ENCODE measurements around the gene ENOX1. TPM values are rescaled to one million over a fixed set of nuclear protein-coding genes. Genes with fewer than 3 reads are reported as not detected.
A peak's percentile ranks its signal among the peaks of the same experiment; 100 is the strongest.

The ENOX1 gene
- total RNA-seq, 2 donors from 2014 or later = 0.14 to 11.7 TPM

DNA sequence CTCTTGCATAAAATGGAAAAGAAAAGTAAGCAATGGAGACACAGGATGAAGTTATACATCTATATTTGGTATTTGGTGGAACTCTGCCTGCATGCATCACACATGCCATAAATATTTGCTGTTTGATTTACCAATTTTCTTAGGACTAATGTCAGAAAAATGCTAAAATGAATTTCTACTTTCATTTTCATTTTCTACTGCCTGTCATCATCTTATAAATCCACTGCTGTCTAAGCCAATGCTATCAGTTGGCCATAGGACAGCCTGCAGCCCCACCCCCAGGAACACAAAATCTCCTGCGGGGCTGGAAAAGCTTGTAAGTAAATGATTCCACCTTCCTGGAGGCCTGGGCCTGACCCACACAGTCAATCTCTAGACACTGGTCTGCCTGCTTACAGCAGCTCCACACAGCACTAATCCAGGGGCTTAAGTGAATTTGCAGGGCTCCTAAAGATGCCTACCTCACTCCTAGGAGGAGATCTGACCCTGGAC, 122.0 kb downstream of the ENOX1 start:
- Mint-ChIP-seq H3K27ac (no peak overlapping the region), H3K27me3 (no peaks in the 10 kb centered on the region)
- DNase-seq (ENCODE audit: low spot score) = no peak

DNA sequence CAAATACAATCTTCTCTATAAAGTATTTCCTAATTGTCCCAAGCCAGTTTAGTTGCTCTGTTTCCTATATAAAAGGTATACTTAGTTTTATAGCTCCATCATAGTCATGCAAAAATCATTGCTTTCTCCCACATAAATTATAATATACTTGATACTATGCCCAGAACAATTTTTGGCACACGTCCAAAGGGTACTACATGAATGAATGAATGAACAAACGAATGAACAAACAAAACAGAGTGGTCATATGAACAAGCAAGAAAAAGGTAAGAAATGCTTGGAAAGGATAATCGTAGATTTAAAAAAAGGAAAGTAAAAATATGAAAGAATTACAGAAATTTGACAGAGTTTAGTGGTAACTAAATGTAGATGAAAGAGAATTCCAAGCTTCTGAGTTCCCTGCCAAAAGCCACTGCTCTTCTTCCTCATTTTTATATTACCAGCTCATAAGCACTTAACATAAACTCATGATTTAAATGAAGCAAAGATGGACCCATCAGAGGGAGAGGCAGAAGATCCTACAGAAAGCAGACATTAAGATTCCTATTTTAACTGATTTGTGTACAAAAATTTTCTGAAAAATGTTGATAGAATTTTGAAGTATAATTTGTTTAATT, 123.2 kb downstream of the ENOX1 start:
- Mint-ChIP-seq H3K27me3 (peaks cover 4% of the 10 kb centered on the region in 2 donors), H3K36me3 (no peaks in the 10 kb centered on the region), H3K9me3 (no peaks in the 10 kb centered on the region), H3K27ac (no peak overlapping the region), H3K4me3 (no peak overlapping the region), H3K4me1 (ENCODE audit: low read depth in 2 of 2) (no peaks in the 10 kb centered on the region)
- no peak for DNase-seq (ENCODE audit: low spot score)
- no peak for ATAC-seq

More for the DNA sequence above, 122.0 kb downstream of the ENOX1 start:
- Mint-ChIP-seq H3K9me3 (no peaks in the 10 kb centered on the region), H3K4me1 (ENCODE audit: low read depth in 2 of 2) (no peaks in the 10 kb centered on the region), H3K4me3 (no peak overlapping the region), H3K36me3 (no peaks in the 10 kb centered on the region)
- peak in 1 of 2 donors; percentile 52 for ATAC-seq

DNA sequence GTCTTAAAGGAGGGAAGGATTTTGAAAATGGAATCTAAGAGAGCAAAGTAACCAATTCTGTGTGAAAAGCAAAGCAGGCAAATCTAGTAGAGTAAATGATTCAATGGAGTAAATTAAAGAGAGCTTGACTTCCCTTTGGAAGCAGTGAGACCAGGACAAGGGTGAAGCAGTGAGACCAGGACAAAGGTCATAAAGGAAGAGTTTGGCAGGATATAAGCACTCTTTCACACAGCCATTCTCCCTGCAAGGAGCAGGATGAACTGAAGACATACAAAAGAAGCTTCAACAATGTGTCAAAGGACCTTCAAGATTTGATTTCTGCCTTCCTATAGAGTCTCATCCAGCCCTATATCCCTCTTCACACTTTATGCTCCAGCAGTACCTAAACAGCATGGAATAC, 123.8 kb downstream of the ENOX1 start:
- H3K27me3 Mint-ChIP-seq = peaks cover 7% of the 10 kb centered on the region in 2 donors
- no peaks in the 10 kb centered on the region for H3K4me1 Mint-ChIP-seq (ENCODE audit: low read depth in 2 of 2)
- DNase-seq (ENCODE audit: low spot score) = no peak
- H3K4me3 Mint-ChIP-seq = no peak overlapping the region
- no peaks in the 10 kb centered on the region for H3K9me3 Mint-ChIP-seq
- H3K36me3 Mint-ChIP-seq = no peaks in the 10 kb centered on the region
- no peak overlapping the region for H3K27ac Mint-ChIP-seq
- peak in 1 of 2 donors; percentile 43 for ATAC-seq

DNA sequence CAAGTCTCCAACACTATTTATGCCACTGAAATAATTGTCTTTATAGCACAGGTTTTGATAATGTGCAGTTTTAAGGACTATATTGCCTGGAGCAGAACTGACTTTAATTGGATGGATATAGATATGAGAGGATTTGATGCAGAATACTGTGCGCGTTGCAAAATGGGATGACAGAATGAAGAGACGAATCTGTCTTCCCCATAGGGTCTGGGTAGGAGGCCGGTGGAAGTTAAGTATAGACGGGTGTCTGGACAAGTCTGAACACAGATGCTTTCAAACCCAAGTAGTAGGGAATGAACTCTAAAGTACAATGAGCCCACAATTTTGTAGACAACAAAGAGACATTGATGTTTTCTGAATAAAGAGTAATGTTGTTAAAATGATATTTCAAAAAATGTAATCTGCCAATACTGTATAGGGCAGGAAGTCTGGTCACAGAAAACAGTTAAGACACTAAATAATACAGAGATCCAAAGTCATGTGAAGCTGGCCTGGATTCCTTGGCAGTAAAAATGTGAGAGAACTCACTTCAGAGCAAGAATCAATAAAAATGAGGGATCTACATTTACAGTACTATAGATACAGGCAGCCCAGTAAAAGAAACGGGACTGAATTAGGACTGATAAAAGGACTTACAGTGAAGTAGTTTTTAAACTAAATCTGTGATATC, 125.5 kb downstream of the ENOX1 start:
- no peaks in the 10 kb centered on the region for H3K9me3 Mint-ChIP-seq
- no peaks in the 10 kb centered on the region for H3K4me1 Mint-ChIP-seq (ENCODE audit: low read depth in 2 of 2)
- H3K36me3 Mint-ChIP-seq = no peaks in the 10 kb centered on the region
- DNase-seq (ENCODE audit: low spot score) (no peak), ATAC-seq (no peak)
- no peak overlapping the region for H3K4me3 Mint-ChIP-seq
- peaks cover 7% of the 10 kb centered on the region in 2 donors for H3K27me3 Mint-ChIP-seq
- H3K27ac Mint-ChIP-seq = no peak overlapping the region

DNA sequence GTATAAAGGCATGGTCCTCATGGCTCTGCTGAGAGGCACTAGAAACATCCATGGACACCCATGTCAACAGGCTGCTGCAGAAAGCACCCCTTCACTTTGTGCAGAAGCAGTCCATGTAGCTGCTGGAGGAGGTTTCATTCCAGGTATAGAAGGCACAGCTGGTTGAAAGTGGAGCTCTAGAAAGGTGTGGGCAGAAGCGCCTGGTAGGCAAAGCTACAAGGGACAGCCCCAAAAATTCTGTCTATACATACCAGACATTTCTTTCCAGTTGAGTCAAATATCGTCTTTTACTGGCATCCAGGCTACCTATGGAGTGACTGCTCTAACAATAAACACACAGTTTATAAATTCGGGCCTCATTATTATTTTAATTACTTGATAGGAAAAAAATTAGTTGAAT, 129.3 kb downstream of the ENOX1 start:
- no peak overlapping the region for H3K27ac Mint-ChIP-seq
- DNase-seq (ENCODE audit: low spot score) (no peak), ATAC-seq (peak in 1 of 2 donors; percentile 36)
- H3K27me3 Mint-ChIP-seq = peaks cover 7 to 19% of the 10 kb centered on the region in 2 donors
- H3K4me3 Mint-ChIP-seq = no peak overlapping the region
- no peaks in the 10 kb centered on the region for H3K9me3 Mint-ChIP-seq
- no peaks in the 10 kb centered on the region for H3K36me3 Mint-ChIP-seq
- no peaks in the 10 kb centered on the region for H3K4me1 Mint-ChIP-seq (ENCODE audit: low read depth in 2 of 2)

DNA sequence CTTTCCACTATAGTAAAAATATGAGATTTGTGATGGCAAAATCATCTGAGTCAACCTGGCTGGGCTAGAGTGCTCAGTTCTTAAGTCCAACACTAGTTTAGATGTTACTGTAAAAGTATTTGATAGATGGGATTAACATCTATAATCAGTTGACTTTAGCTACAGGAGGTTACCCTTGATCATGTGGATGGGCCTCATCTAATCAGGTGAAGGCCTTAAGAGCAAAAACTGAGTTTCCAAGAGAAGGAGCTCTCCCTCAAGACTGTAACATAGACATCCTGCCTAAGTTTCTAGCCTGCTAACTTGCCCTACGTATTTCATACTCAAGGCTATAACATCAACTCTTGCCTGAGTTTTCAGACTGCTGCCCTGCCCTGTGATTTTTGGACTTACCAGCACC, 132.8 kb downstream of the ENOX1 start:
- Mint-ChIP-seq H3K36me3 (no peaks in the 10 kb centered on the region), H3K9me3 (no peaks in the 10 kb centered on the region)

DNA sequence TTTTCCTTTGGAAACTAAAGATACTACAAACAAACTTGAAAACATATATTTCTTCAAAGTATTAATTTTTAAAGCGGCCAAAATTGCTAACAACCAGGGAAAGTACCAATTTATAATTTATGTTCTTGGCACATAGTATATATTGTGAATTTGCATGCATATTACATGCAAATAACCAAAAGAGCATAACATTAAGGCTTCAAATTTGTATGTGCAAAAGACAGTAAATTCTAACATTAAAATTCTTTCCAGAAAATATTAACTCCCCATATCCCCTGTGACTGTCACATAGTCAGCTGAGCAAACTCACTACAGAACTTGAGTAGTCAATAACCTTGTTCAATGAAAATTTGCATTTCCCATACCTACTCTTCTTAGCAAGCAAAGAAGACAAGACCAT, 133.4 kb downstream of the ENOX1 start:
- DNase-seq (ENCODE audit: low spot score) = no peak
- no peaks in the 10 kb centered on the region for H3K36me3 Mint-ChIP-seq
- H3K4me1 Mint-ChIP-seq (ENCODE audit: low read depth in 2 of 2) = no peaks in the 10 kb centered on the region
- no peak overlapping the region for H3K4me3 Mint-ChIP-seq
- no peak for ATAC-seq
- H3K27me3 Mint-ChIP-seq = peaks cover 2 to 13% of the 10 kb centered on the region in 2 donors
- H3K9me3 Mint-ChIP-seq = no peaks in the 10 kb centered on the region
- H3K27ac Mint-ChIP-seq = no peak overlapping the region

More for the DNA sequence above, 132.8 kb downstream of the ENOX1 start:
- H3K4me1 Mint-ChIP-seq (ENCODE audit: low read depth in 2 of 2) = no peaks in the 10 kb centered on the region
- no peak overlapping the region for H3K4me3 Mint-ChIP-seq
- peaks cover 6 to 19% of the 10 kb centered on the region in 2 donors for H3K27me3 Mint-ChIP-seq
- no peak overlapping the region for H3K27ac Mint-ChIP-seq
- ATAC-seq (no peak), DNase-seq (ENCODE audit: low spot score) (no peak)

DNA sequence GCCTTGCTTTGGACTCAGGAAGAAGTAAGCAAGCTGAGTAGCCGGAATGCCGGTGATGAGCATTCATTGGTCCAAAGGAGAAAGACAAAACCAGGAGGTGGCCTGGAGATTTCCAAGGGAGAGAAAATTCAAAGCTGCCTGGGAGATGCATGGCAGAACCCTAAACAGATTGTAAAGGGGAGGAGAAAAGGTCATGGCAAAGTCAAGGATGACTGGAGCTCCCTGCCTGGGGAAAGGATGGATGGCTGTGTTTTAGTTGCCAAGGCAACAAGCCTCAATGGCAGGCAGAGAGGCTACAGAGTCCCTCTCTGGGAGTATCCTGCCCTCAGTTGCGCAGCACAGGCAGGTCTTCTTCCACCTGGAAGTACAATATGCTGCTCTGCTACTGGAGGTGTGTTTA, 134.0 kb downstream of the ENOX1 start:
- no peak overlapping the region for H3K27ac Mint-ChIP-seq
- no peak overlapping the region for H3K4me3 Mint-ChIP-seq
- no peak for DNase-seq (ENCODE audit: low spot score)
- H3K4me1 Mint-ChIP-seq (ENCODE audit: low read depth in 2 of 2) = no peaks in the 10 kb centered on the region
- H3K27me3 Mint-ChIP-seq = peaks cover 4 to 19% of the 10 kb centered on the region in 2 donors
- no peaks in the 10 kb centered on the region for H3K9me3 Mint-ChIP-seq
- no peak for ATAC-seq
- no peaks in the 10 kb centered on the region for H3K36me3 Mint-ChIP-seq

DNA sequence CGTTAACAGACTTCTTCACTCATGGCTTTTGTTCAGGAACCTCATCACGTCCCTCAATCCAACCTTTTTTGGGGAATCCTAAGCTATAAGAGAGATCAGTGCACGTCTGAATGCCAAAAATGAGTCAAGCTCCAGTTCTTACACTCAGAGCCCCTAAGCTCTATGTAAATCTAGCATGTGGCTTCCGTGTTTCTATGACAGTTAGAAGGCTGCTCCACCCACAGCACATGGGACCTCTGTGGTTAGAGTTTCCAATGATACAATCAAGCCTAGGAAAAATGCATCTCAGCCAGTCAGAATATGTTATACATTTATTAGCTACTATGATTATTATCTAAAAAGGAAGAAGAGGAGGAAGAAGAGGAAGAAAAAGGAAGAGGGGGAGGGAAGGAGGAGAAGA, 135.9 kb downstream of the ENOX1 start:
- ATAC-seq (no peak), DNase-seq (ENCODE audit: low spot score) (no peak)
- Mint-ChIP-seq H3K27me3 (peaks cover 4 to 24% of the 10 kb centered on the region in 2 donors), H3K4me1 (ENCODE audit: low read depth in 2 of 2) (no peaks in the 10 kb centered on the region), H3K9me3 (no peaks in the 10 kb centered on the region), H3K4me3 (no peak overlapping the region), H3K36me3 (no peaks in the 10 kb centered on the region), H3K27ac (no peak overlapping the region)

DNA sequence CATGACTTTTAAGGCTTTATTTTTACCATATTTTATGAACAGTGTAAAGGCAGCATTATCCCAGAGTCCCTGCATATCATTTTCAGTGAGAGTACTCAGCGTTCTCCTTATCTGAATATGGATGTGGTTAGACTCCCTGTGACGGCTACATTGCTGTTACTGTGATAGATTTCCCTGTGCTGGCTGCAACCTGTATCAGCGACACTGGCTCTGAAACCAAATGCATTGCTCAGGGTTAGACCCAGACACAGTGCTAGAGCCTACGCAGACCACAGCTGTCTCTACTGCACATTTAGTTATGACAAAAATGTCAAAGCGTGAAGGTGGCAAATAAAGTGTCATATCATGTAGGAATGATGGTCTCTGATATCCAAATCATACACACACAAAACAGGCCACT, 138.0 kb downstream of the ENOX1 start:
- H3K36me3 Mint-ChIP-seq = no peaks in the 10 kb centered on the region
- no peak overlapping the region for H3K4me3 Mint-ChIP-seq
- no peak for ATAC-seq
- H3K9me3 Mint-ChIP-seq = no peaks in the 10 kb centered on the region
- H3K27ac Mint-ChIP-seq = no peak overlapping the region
- H3K4me1 Mint-ChIP-seq (ENCODE audit: low read depth in 2 of 2) = no peaks in the 10 kb centered on the region
- H3K27me3 Mint-ChIP-seq = peaks cover 4 to 13% of the 10 kb centered on the region in 2 donors
- DNase-seq (ENCODE audit: low spot score) = no peak

DNA sequence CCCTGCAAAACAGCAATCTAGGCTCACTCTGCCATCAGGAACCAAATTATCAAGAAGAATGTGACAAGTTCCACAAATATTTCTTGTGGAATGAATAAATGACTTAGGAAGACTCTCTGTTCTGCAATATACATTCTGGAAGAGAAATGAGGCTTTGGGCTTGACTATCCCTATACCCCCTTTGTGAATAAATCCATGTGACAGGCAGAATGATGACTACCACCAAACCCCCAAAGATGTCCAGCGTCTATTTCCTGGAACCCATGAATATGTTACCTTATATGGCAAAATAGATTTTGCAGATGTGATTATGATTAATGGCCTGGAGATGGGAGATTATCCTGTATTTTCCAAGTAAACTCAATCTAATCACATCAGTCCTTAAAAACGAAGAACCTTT, 139.3 kb downstream of the ENOX1 start:
- DNase-seq (ENCODE audit: low spot score) (no peak), ATAC-seq (no peak)
- Mint-ChIP-seq H3K27ac (no peak overlapping the region), H3K9me3 (no peaks in the 10 kb centered on the region), H3K4me1 (ENCODE audit: low read depth in 2 of 2) (no peaks in the 10 kb centered on the region), H3K36me3 (no peaks in the 10 kb centered on the region), H3K27me3 (peaks cover 4 to 13% of the 10 kb centered on the region in 2 donors), H3K4me3 (no peak overlapping the region)

DNA sequence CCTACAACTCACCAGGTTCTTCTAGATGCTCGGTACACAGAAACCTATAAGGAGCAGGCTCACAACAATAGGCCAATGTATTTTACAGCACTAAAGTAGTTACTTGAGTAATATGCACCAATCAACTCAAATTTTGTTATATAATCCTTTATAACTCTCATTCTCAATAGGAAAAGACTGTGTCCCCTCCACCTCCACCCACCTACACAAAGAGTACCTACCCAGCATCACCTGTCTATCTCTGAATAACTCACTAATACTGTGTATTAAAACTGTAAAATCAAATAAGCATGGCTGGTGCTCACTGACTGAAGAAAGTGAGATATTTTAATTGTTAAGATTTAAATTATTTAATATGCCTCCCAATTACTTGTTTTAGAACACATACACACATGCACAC, 146.3 kb downstream of the ENOX1 start:
- H3K27me3 Mint-ChIP-seq = peaks cover 5 to 11% of the 10 kb centered on the region in 2 donors
- H3K4me1 Mint-ChIP-seq (ENCODE audit: low read depth in 2 of 2) = no peaks in the 10 kb centered on the region
- H3K27ac Mint-ChIP-seq = no peak overlapping the region
- no peak for ATAC-seq
- no peak overlapping the region for H3K4me3 Mint-ChIP-seq
- no peaks in the 10 kb centered on the region for H3K36me3 Mint-ChIP-seq
- H3K9me3 Mint-ChIP-seq = no peaks in the 10 kb centered on the region
- DNase-seq (ENCODE audit: low spot score) = no peak

DNA sequence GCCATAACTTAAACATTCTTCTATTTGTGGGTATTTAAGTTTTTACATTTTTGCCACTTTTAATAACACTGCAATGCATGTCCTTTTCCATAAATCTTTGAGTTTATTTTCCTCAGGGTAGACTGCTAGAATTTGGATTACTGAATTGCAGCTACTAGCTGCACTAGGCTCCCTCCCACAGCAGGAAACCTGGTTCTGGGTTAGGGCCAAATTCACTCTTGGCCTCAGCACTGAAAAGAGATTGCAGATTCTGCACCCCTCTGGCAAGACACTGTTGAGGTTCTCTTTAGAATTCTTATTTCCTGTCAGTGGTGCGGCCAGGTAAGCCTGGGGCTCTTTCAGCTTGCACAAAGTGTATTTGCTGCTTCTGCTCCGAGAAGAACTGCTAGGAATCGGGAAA, 155.7 kb downstream of the ENOX1 start:
- H3K4me1 Mint-ChIP-seq (ENCODE audit: low read depth in 2 of 2) = no peaks in the 10 kb centered on the region
- H3K36me3 Mint-ChIP-seq = no peaks in the 10 kb centered on the region
- peaks cover 5% of the 10 kb centered on the region for H3K9me3 Mint-ChIP-seq
- DNase-seq (ENCODE audit: low spot score) (no peak), ATAC-seq (no peak)
- no peak overlapping the region for H3K4me3 Mint-ChIP-seq
- H3K27me3 Mint-ChIP-seq = peaks cover 13 to 28% of the 10 kb centered on the region in 2 donors
- H3K27ac Mint-ChIP-seq = no peak overlapping the region

DNA sequence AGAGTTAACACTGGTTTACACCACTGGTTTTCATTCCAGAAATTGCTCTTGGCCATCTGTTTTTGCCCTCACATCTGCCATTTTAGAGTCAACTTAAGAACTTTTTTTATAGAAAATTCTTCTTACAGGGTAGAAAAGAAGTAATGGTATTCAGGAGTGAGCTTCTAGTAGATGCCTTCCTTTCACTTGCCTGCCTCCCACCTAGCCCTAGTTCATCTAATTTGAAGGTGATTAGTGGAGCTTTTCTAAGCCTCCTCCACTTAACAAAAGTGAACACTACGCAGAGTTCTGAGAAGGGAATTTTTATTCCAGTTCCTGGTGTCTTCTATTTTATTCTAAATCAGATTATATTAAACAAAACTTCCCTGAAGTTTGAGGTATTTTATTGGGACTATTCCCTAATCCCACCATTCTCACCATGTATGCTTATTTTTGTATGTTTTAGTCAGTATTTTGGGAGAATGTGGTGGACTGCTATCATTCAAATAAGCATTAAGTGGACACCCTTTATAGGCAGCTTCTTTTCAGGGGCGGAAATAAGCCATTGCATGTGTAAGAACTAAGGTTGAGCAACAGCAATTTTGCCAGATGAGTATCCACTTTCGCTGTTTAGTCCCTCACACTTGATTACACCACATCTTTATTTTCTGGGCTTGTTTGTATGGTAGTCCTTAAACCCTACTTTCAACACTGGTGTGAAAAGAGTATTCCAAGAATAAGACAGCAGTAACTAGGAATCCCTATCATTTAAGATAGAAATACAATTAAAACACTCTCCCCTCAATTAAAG, 156.9 kb downstream of the ENOX1 start:
- Mint-ChIP-seq H3K4me1 (ENCODE audit: low read depth in 2 of 2) (no peaks in the 10 kb centered on the region), H3K27ac (no peak overlapping the region), H3K9me3 (peaks cover 5% of the 10 kb centered on the region), H3K36me3 (no peaks in the 10 kb centered on the region), H3K27me3 (peaks cover 9 to 30% of the 10 kb centered on the region in 2 donors), H3K4me3 (no peak overlapping the region)
- ATAC-seq (no peak), DNase-seq (ENCODE audit: low spot score) (no peak)

All from natural killer cell treated with Interleukin-12 subunit alpha and Interleukin-12 subunit beta and Interleukin-15 and Interleukin-18, amount 100 ng/mL, for 72 hours (primary cell).